CD4-positive, alpha-beta T cell (primary cell): ENCODE measurements around the gene MAP3K12. TPM values are rescaled to one million over a fixed set of nuclear protein-coding genes. Genes with fewer than 3 reads are reported as not detected.

Experiments used
- ATAC-seq: fragments of 200-7000 bp; cut with Tn5 transposase; one replicate; pipeline ENCODE4 v1.10.0; 2022; ENCODE audit warnings: mild to moderate bottlenecking; ENCODE audit not compliant: poor library complexity
- CTCF ChIA-PET: fragments of 350-600 bp; sonication (Branson Sonifier 250); formaldehyde crosslinking; loops from one replicate; lab custom pipeline; 2021; ENCODE audit warnings: antibody characterized with exemption, inconsistent platforms; lab: Charles Lee
- POLR2A ChIA-PET: fragments of 350-600 bp; sonication (Branson Sonifier 250); formaldehyde crosslinking; loops from one replicate; lab custom pipeline; 2021; ENCODE audit warnings: antibody characterized with exemption, inconsistent platforms; lab: Charles Lee
- DNase-seq, 14 experiments: peaks; one replicate each; pipeline ENCODE4 v3.0.0-alpha.2; 2013 to 2020; ENCODE audit warnings: mixed read lengths in 2 of 14
- H3K27ac ChIP-seq, 2 donors: one replicate each; pipeline versions ENCODE4 v1.5.1 to v1.7.0; 2013; ENCODE audit warnings: low read length in 2 of 2, low read depth in 1 of 2, mild to moderate bottlenecking in 1 of 2
- H3K27me3 ChIP-seq, 2 experiments: 1 replicate in 1 of 2; 2 replicates in 1 of 2; pipeline versions ENCODE4 v1.6.1 to v1.7.0; 2013; ENCODE audit warnings: low read length in 2 of 2, control low read depth in 1 of 2, mild to moderate bottlenecking in 1 of 2, moderate library complexity in 1 of 2; ENCODE audit not compliant: insufficient read depth in 2 of 2, control insufficient read depth in 1 of 2
- H3K36me3 ChIP-seq: one replicate; pipeline ENCODE4 v1.6.1; 2013; ENCODE audit warnings: low read length, control low read depth; ENCODE audit not compliant: insufficient read depth
- H3K4me1 ChIP-seq: one replicate; pipeline ENCODE4 v1.6.1; 2013; ENCODE audit warnings: low read length, control low read depth; ENCODE audit not compliant: insufficient read depth
- H3K4me3 ChIP-seq: one replicate; pipeline ENCODE4 v1.5.1; 2013; ENCODE audit warnings: mild to moderate bottlenecking, low read length, moderate library complexity
- H3K9me3 ChIP-seq, 2 experiments: 1 replicate in 1 of 2; 2 replicates in 1 of 2; pipeline versions ENCODE4 v1.6.1 to v1.7.0; 2013; ENCODE audit warnings: low read length in 2 of 2, mild to moderate bottlenecking in 2 of 2, control low read depth in 1 of 2, moderate library complexity in 1 of 2; ENCODE audit not compliant: control insufficient read depth in 1 of 2, insufficient read depth in 1 of 2
- H3K27ac Mint-ChIP-seq: one replicate; pipeline ENCODE4 v1.8.0; 2020; ENCODE audit warnings: mixed read lengths
- H3K27me3 Mint-ChIP-seq: one replicate; pipeline ENCODE4 v1.8.0; 2021; ENCODE audit warnings: mixed read lengths
- H3K36me3 Mint-ChIP-seq: one replicate; pipeline ENCODE4 v1.8.0; 2021; ENCODE audit warnings: low read depth, mixed read lengths
- H3K4me1 Mint-ChIP-seq: one replicate; pipeline ENCODE4 v1.8.0; 2021; ENCODE audit warnings: low read depth, mixed read lengths
- H3K4me3 Mint-ChIP-seq: one replicate; pipeline ENCODE4 v1.8.0; 2020; ENCODE audit warnings: mild to moderate bottlenecking, mixed read lengths
- H3K9me3 Mint-ChIP-seq: one replicate; pipeline ENCODE4 v1.8.0; 2020; ENCODE audit warnings: mixed read lengths
- CTCF ChIP-seq: fragments of 200-600 bp; IDR thresholded peaks from one replicate; pipeline ENCODE4 v1.8.0; 2022; ENCODE audit warnings: antibody characterized with exemption, mild to moderate bottlenecking
- intact Hi-C, 2 experiments: fragments of 100-400 bp; cut with DNase I in 1 of 2; cut with micrococcal nuclease in 1 of 2; formaldehyde crosslinking; loops; one replicate each; pipeline versions ENCODE4 v1.15.1 to v1.9.0; 2023 to 2025; cut with DNase I, micrococcal nuclease
- total RNA-seq, 174 experiments: library from RNA in 2 of 174; stranded (reverse) in 2 of 174; gene quantifications; one replicate each; pipeline ENCODE4 v1.2.3 and lab custom pipeline; 2021 to 2026

MAP3K12 gene
- total RNA-seq, 2 experiments from 2014 or later = 12.6 to 15.2 TPM

GRCh38 chr12:53506881-53507602, 7.8 kb upstream of the MAP3K12 start, which contains the start of gene NPFF:
NPFF (minus strand) TSS chr12:53507484; CDS start chr12:53507474, 10 bp downstream.
- H3K4me1 Mint-ChIP-seq = peaks cover 8% of the 10 kb centered on the region
- no peaks in the 10 kb centered on the region for H3K9me3 Mint-ChIP-seq
- no peaks in the 10 kb centered on the region for H3K9me3 ChIP-seq
- ChIA-PET POLR2A (no interaction called here), CTCF (interaction anchor here (2.3 kb wide), 1 partner anchor 155 kb away, joined by 20 read pairs; no protein-coding TSS in a partner anchor)
- no peak within 1 kb of the TSS for H3K4me3 Mint-ChIP-seq
- intact Hi-C loops = loop anchor here in 1 of 2 experiments (5.0 kb wide), 1 partner anchor 180 kb away; no protein-coding TSS in a partner anchor
- no peak within 1 kb of the TSS for H3K4me3 ChIP-seq
- H3K4me1 ChIP-seq = peaks cover 21% of the 10 kb centered on the region
- H3K27me3 Mint-ChIP-seq = no peaks in the 10 kb centered on the region
- no peaks in the 10 kb centered on the region for H3K27me3 ChIP-seq
- DNase-seq (no peak), ATAC-seq (no peak)
- no peak within 1 kb of the TSS for H3K27ac ChIP-seq
- peaks cover 44% of the 10 kb centered on the region for H3K36me3 ChIP-seq
- peaks cover 23% of the 10 kb centered on the region for H3K36me3 Mint-ChIP-seq
- no peak within 1 kb of the TSS for H3K27ac Mint-ChIP-seq
- TF ChIP-seq CTCF = no peak

GRCh38 chr12:53506450-53506785, 7.2 kb upstream of the MAP3K12 start:
- H3K4me1 ChIP-seq = peaks cover 27% of the 10 kb centered on the region
- Mint-ChIP-seq H3K27ac (no peak overlapping the region), H3K4me3 (no peak overlapping the region), H3K9me3 (no peaks in the 10 kb centered on the region), H3K36me3 (peaks cover 18% of the 10 kb centered on the region), H3K4me1 (peaks cover 14% of the 10 kb centered on the region), H3K27me3 (no peaks in the 10 kb centered on the region)
- H3K36me3 ChIP-seq = peaks cover 38% of the 10 kb centered on the region
- CTCF ChIA-PET = no interaction called here
- DNase-seq (no peak), ATAC-seq (no peak)
- TF ChIP-seq CTCF = no peak
- H3K4me3 ChIP-seq = no peak overlapping the region
- no peaks in the 10 kb centered on the region for H3K9me3 ChIP-seq
- intact Hi-C loops = loop anchor here in 1 of 2 experiments (5.0 kb wide), 1 partner anchor 179 kb away; no protein-coding TSS in a partner anchor
- H3K27ac ChIP-seq = no peak overlapping the region
- H3K27me3 ChIP-seq = no peaks in the 10 kb centered on the region
- POLR2A ChIA-PET = no interaction called here

GRCh38 chr12:53505555-53506449, 6.5 kb upstream of the MAP3K12 start:
- DNase-seq = no peak
- no peaks in the 10 kb centered on the region for H3K27me3 Mint-ChIP-seq

More at GRCh38 chr12:53505555-53506449, 6.5 kb upstream of the MAP3K12 start:
- intact Hi-C loops = loop anchor here in 1 of 2 experiments (5.0 kb wide), 1 partner anchor 179 kb away; no protein-coding TSS in a partner anchor
- no peak overlapping the region for H3K4me3 ChIP-seq
- H3K4me1 Mint-ChIP-seq = peaks cover 16% of the 10 kb centered on the region
- no peaks in the 10 kb centered on the region for H3K9me3 Mint-ChIP-seq
- no peak overlapping the region for H3K27ac Mint-ChIP-seq
- peaks cover 14% of the 10 kb centered on the region for H3K36me3 Mint-ChIP-seq
- no peak overlapping the region for H3K4me3 Mint-ChIP-seq
- H3K27ac ChIP-seq = no peak overlapping the region
- no peaks in the 10 kb centered on the region for H3K27me3 ChIP-seq
- peaks cover 28% of the 10 kb centered on the region for H3K4me1 ChIP-seq
- POLR2A ChIA-PET = no interaction called here
- CTCF ChIA-PET = no interaction called here
- peaks cover 36% of the 10 kb centered on the region for H3K36me3 ChIP-seq
- no peaks in the 10 kb centered on the region for H3K9me3 ChIP-seq
- no peak for ATAC-seq
- TF ChIP-seq CTCF = no peak
